Neutrophil (primary cell): ENCODE results near the gene CHRNA4.

Experiments used
- H3K27ac ChIP-seq: fragments of 200-600 bp; sonication (generic); 2 replicates; pipeline ENCODE4 v1.5.1; 2016; ENCODE audit warnings: mild to moderate bottlenecking, moderate library complexity
- H3K27me3 ChIP-seq: fragments of 200-600 bp; sonication (generic); 2 replicates; pipeline ENCODE4 v1.6.0; 2016; ENCODE audit warnings: mild to moderate bottlenecking
- H3K36me3 ChIP-seq: fragments of 200-600 bp; sonication (generic); 2 replicates; pipeline ENCODE4 v1.5.1; 2017
- H3K4me1 ChIP-seq, 2 experiments: fragments of 200-600 bp in 1 of 2; sonication (generic) in 1 of 2; 1 replicate in 1 of 2; 2 replicates in 1 of 2; pipeline versions ENCODE4 v1.5.1 to v1.6.1; 2013 to 2016; ENCODE audit warnings: low read depth in 1 of 2, low read length in 1 of 2, mild to moderate bottlenecking in 1 of 2, moderate library complexity in 1 of 2; ENCODE audit not compliant: control insufficient read depth in 1 of 2, insufficient read depth in 1 of 2
- H3K4me3 ChIP-seq, 2 experiments: fragments of 200-600 bp in 1 of 2; sonication (generic) in 1 of 2; 1 replicate in 1 of 2; 2 replicates in 1 of 2; pipeline ENCODE4 v1.5.1; 2013 to 2016; ENCODE audit warnings: low read depth in 1 of 2, low read length in 1 of 2, mild to moderate bottlenecking in 1 of 2, moderate library complexity in 1 of 2
- H3K9me3 ChIP-seq: fragments of 200-600 bp; sonication (generic); 2 replicates; pipeline ENCODE4 v1.5.1; 2016
- CTCF ChIP-seq: fragments of 200-600 bp; sonication (generic); IDR thresholded peaks from 2 replicates; pipeline ENCODE4 v1.5.1; 2016; ENCODE audit warnings: antibody characterized with exemption

The CHRNA4 gene

GRCh38 chr20:63387393-63387792, 26.2 kb upstream of the CHRNA4 start:
- peaks cover 7% of the 10 kb centered on the region for H3K27me3 ChIP-seq
- no peaks in the 10 kb centered on the region for H3K9me3 ChIP-seq
- no peaks in the 10 kb centered on the region for H3K36me3 ChIP-seq
- no peak overlapping the region for H3K4me3 ChIP-seq
- TF ChIP-seq CTCF, result no peak
- H3K27ac ChIP-seq, result no peak overlapping the region
- H3K4me1 ChIP-seq, result no peaks in the 10 kb centered on the region

GRCh38 chr20:63386491-63386890, 25.3 kb upstream of the CHRNA4 start:
- Histone ChIP-seq H3K27ac (no peak overlapping the region), H3K4me1 (no peaks in the 10 kb centered on the region), H3K36me3 (no peaks in the 10 kb centered on the region), H3K27me3 (peaks cover 9% of the 10 kb centered on the region), H3K9me3 (no peaks in the 10 kb centered on the region), H3K4me3 (no peak overlapping the region)
- TF ChIP-seq CTCF, result no peak

- Histone ChIP-seq H3K4me1 (no peaks in the 10 kb centered on the region), H3K4me3 (no peak overlapping the region), H3K9me3 (no peaks in the 10 kb centered on the region), H3K36me3 (no peaks in the 10 kb centered on the region), H3K27me3 (peaks cover 15% of the 10 kb centered on the region), H3K27ac (no peak overlapping the region)
- TF ChIP-seq CTCF, result no peak
Observed at GRCh38 chr20:63385819-63386218, 24.7 kb upstream of the CHRNA4 start.

GRCh38 chr20:63384336-63384735, 23.2 kb upstream of the CHRNA4 start:
- no peaks in the 10 kb centered on the region for H3K9me3 ChIP-seq
- H3K4me3 ChIP-seq, result no peak overlapping the region
- H3K27me3 ChIP-seq, result peaks cover 18% of the 10 kb centered on the region
- no peak for TF ChIP-seq CTCF
- H3K4me1 ChIP-seq, result no peaks in the 10 kb centered on the region
- H3K27ac ChIP-seq, result no peak overlapping the region
- no peaks in the 10 kb centered on the region for H3K36me3 ChIP-seq

DNA sequence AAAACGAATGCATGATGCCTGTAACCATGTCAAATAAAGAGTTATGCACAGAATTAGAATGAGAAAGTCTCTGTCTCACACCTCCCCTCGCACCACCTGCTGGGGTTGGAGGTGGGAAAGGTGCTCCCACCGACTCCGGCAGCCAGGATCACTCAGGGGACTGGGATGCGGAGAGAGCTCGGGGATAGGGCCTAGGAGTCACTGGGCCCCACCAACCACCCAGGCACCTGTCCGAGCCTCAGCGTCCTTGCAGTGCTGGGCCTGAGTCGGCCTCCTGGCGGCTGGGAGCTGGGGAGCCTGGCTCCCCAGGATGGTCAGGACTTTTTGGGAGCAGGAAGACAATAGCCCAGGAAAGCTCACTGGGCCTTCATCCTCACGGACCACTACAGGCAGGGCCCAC, 22.4 kb upstream of the CHRNA4 start:
- Histone ChIP-seq H3K27me3 (peaks cover 25% of the 10 kb centered on the region), H3K27ac (no peak overlapping the region), H3K4me3 (no peak overlapping the region), H3K36me3 (no peaks in the 10 kb centered on the region), H3K4me1 (no peaks in the 10 kb centered on the region), H3K9me3 (no peaks in the 10 kb centered on the region)
- no peak for TF ChIP-seq CTCF
